ENCODE measurements around the gene RETREG1.
"Not testable (repeated sequence)": the region's sequence is repeated elsewhere in the genome, so short reads cannot be mapped to it uniquely, and the experiment has no call there.

The RETREG1 gene, protein sequence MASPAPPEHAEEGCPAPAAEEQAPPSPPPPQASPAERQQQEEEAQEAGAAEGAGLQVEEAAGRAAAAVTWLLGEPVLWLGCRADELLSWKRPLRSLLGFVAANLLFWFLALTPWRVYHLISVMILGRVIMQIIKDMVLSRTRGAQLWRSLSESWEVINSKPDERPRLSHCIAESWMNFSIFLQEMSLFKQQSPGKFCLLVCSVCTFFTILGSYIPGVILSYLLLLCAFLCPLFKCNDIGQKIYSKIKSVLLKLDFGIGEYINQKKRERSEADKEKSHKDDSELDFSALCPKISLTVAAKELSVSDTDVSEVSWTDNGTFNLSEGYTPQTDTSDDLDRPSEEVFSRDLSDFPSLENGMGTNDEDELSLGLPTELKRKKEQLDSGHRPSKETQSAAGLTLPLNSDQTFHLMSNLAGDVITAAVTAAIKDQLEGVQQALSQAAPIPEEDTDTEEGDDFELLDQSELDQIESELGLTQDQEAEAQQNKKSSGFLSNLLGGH

DNA sequence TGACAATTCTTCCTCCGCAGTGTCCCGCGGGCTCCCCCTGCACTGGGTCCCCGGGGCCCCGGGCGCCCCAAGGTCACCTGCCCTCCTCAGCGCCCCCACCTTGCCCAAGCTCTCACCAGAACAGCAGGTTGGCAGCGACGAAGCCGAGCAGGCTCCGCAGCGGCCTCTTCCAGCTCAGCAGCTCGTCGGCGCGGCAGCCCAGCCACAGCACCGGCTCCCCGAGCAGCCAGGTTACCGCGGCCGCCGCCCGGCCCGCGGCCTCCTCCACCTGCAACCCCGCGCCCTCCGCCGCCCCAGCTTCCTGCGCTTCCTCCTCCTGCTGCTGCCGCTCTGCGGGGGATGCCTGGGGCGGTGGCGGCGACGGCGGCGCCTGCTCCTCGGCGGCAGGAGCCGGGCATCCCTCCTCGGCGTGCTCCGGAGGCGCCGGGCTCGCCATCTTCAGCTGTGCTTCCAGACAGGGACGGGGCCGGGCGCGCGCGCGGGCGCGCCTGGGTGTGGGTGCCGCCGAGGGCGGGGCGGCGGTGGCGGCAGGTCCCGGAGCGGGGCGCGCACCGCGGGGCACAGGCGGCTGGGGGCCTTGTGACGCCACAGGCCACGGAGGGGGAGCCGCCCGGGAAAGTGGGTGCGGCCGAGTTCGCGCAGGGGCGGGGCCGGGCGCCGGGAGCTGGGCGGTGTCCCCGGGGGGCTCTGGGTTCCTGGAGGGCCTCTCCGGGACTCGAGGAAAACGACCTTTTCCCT lies at the start of gene RETREG1:
RETREG1 (minus strand) TSS at position 462 of the 738 bp plus-strand sequence; CDS start at position 436, 26 bp downstream.
- DNase-seq: peak; percentile 90

DNA sequence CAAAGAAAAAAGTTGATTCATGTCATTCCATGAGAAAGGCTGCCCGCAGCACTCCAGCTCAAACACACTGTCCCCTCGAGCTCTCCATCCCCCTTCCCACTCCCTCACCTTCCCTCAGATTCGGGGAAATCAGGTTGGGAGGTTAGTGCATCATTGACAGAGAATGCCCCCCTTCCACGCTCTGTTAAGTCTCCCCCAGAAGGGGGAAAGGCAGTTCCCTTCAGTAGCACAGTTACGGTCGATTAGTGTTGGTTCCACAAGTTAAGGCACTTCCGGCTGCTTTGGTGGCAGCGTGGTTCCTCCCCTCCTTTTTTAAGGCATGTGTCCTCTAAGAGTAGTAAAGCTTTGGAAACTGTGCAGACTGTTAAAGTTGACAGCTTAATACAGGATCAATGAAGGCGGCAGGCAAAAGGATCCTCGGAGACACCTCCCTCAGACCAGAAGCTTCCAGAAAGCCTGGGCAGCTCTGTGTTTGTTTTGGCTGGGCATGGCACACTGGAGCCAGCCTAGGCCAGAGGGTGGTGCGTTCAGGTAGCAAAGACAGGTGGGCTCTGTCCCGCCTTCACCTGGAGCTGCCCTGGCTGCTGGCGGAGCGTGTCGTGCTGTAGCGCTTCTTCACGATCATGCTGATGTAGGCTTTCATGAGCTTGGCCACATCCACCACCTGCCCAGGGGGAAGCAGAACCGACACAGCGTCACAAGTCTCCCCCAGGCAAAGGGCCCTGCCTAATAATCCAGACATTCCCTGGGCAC lies 49.5 kb upstream of the RETREG1 start:
- DNase-seq: no peak

DNA sequence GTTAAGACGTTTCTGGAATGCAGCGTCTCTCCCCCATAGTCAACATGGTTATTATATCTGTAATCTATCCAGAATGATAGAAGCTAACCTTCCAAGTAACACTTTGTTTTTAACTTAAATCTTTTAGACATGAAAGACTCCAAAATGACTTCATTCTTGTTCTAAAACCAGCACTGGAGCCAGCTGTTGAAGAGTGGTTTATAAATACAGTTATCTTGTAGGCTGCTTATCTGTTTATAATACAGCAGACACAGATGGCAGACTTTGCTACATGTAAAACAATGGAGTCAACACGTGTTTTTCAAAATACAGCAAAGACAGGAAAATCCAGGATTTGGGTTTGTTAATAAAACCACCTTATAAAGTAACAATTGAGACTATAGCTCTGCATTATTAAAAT lies 48.8 kb upstream of the RETREG1 start:
- no peak for DNase-seq

DNA sequence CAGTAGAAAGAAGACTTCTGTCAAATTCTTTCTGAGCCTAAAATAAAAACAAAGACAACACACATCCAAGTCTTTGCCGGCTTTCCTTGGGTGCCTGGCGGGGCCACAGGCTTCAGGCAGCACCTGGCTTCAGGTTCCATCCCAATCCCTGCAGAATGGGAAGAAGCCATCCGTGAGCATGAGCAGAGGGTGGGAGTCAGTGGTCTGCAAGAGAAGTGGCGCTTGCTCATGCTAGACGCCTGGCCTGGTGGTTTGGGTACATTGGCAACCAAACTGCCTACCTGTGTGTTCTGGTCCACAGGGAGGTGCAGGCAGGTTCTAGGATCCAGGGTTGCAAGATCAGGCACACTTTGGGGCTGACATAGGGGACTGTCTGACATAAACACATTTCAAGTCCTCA lies 47.6 kb upstream of the RETREG1 start:
- DNase-seq: no peak

DNA sequence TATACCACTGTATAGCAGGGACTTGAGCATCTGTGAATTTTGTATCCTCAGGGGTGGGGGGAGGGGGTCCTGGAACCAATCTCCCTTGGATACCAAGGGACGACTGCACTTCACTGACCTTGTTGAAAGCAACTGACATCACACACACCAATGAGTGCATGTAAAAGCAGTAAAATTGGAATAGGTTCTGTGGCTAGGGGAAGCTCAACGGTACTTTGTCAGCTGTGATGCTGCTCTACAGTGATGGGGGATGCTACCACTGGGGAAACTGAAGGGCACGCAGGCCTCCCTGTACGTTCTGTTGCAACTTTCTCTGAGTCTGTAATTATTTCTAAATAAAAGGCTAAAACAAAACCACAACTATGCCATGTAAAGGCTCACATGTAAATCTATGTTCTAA lies 47.0 kb upstream of the RETREG1 start:
- no peak for DNase-seq

DNA sequence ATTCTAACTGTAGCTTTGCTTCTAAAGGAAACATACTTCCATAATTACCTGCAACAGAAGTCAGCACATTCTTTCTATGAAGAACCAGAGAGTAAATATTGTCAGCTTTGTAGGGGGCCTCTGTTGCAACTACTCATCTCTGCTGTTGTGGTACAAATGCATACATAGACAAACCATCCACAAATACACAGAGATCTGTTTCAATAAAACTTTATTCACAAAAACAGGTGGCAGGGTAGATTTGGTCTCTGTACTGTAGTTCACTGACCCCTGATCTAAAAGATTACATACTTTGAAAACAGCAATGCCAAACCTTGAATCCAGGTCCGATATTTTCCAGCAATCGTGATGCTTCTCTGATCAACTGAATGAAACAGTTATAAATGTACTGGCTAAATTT lies 44.9 kb upstream of the RETREG1 start:
- no peak for DNase-seq

DNA sequence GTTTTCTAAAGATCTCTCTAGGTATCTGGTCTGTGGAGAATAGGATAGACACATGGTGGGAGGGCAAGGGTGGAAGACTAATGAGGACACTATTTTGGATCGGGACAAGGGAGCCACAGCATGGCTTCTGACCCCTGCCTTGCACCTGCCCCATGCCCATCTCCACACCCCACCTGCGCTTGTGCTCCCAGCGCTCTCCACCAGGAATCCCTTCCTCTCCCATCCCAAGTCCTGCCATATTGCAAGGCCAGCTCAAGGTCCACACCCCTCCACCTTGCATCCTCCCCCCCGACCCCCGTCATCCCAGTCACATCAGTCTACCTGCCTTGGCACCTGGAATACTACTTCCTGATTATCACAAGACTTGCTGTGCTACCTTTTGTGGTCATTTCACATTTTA lies 44.2 kb upstream of the RETREG1 start:
- no peak for DNase-seq

DNA sequence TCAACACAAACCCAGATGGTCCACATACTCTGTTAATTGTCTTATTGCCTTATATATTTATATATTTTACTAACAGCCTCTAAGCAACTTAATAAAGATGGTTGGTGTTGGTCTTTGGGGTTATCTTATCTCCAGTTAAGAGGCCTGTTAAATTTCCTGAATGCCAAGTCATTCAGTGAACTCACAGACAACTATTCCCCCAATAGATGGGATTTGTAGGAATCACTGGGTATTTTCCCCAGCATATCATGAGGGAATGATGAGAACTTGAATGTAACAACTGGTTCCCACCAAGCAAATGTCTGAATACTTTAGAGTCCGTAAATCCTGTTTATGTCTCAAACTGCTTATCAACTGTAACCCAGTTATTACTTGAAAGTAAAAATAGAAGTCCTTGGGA lies 42.7 kb upstream of the RETREG1 start:
- no peak for DNase-seq

DNA sequence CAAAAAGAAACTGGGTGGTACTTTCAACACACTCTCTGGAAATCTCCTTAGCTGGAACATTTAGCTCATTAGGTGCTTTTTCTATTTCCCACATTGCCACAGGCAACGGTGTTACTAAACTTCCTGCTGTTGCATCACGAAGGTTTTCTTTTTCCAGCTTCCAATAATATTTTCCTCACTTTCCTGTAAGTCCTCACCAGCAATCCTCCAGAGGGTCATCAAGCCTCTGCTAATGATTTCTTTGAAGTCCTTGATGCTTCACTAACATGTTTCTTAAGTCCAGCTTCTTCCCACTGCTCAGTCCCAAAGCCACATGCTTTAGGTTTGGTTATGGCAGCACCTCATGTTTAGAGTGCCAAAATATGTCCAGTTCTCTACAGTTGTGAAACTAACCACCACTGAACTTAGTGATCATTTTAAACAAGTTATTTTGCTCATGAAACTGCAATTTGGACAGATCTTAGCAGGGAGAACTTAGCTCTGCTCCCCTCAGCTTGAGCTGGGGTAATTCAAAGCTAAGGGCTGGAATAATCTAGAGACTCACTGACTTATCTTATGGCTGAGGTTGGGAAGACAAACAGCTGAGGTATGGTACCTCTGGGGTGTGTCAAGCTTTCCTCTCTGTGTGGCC lies 39.9 kb upstream of the RETREG1 start:
- no peak for DNase-seq

DNA sequence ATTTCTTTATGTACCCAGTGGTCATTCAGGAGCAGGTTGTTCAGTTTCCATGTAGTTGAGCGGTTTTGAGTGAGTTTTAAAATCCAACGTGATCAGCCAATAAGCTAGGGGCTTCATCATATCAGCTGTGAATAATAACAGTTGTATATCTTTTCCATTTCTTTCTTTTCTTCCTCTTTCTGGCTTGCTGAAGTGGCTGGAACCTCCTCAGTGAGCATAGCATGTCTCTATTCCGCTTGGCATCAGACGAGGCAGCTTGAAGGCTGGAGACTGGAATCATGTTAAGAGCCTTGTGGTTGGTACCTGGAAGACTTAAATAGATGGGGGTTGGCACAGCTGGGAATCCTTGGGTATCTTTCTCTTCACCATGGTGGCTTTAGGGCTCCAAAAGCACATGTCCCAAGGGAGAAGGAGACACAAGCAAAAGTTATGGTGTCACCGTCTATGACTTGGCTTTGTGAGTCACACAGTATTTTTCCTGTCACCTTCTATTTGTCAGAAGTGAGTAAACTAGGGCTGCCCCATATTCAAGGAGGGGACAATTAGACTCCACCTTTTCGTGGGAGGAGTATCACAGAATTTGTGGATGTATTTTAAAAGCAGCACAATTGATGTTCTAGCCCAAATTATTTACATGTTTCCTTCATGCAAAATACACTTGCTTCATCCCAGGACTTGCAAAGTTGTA lies 38.0 kb upstream of the RETREG1 start:
- no peak for DNase-seq

DNA sequence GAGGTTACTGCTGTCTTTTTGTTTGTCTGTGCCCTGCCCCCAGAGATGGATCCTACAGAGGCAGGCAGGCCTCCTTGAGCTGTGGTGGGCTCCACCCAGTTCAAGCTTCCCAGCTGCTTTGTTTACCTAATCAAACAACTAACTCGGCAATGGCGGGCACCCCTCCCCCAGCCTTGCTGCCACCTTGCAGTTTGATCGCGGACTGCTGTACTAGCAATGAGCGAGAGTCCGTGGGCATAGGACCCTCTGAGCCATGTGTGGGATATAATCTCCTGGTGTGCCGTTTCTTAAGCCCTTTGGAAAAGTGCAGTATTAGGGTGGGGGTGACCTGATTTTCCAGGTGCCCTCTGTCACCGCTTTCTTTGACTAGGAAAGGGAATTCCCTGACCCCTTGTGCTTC lies 31.9 kb upstream of the RETREG1 start:
- not testable (repeated sequence) for DNase-seq

DNA sequence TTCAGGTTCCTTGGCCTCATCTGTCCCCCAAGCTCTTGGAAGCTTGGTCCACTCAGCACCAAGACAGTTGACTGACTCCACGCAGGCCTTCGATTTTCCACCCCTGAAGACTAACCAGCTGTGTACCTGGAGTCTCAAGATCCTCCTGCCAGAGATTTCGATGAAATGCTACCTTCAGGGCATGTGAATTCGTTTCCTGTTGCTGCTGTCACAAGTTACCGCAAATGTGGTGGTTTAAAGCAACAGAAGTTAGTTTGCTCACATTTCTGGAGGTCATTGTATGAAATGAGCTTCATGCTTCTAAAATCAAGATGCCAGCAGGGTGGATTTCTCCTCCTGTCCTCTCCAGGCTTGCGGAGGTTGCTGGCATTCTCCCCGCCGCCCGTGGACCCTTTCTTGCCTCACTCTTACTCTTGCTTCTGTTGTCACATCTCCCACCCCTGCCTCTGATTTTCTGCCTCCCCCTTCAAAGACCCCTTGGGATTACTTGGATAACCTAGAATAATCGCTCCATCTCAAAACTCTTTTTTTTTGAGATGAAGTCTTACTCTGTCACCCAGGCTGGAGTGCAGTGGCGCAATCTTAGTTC lies 27.6 kb upstream of the RETREG1 start:
- no peak for DNase-seq

DNA sequence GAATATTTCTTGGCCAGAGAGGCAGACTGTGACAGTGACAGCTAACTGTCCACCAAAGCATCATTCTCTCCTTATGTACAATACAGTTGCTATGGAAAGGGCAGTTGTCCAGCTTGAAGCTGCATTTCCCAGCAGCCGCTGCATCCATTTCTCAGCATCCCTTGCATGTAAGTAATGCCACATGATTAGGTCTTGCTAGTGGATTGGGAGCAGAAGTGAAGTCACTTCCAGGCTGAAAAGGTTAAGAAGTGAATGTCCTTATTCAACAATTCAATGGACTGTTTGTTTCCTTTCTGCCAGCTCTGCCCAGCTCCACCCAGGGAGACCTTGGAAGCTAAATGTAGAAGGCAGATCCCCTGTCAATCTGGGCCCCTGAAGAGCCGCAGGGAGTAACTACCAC lies 26.1 kb upstream of the RETREG1 start:
- DNase-seq: no peak

DNA sequence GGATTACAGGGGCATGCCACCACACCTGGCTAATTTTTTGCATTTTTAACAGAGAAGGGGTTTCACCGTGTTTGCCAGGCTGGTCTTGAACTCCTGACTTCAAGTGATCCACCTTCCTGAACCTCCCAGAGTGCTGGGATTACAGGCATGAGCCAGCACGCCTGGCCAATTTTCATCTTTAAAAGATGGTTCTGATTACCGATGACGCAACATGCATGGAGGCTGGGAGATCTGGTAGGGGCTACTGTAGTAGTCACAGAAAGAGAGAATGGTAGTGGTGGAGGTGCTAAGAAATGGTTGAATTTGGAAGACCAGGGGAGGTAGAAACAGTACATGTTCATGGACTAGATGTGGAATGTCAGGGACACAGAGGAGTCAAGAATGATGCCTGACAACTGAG lies 22.4 kb upstream of the RETREG1 start:
- DNase-seq: no peak

DNA sequence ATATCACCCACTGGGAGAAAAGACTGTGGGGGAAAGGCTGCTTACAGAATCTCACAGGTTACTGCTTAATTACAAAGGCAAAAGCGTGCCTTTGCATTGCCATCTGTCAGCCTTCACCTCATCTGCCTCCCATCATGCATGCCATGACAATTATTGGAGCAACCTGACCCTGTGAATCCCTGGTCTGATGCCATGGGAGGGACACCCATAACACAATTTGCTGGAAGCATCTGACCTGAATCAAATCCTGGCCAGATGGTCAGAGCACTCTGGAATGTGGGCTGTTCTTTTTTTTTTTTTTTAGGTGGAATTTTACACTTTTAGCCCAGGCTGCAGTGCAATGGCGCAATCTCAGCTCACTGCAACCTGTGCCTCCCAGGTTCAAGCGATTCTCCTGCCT lies 11.6 kb upstream of the RETREG1 start:
- DNase-seq: no peak

DNA sequence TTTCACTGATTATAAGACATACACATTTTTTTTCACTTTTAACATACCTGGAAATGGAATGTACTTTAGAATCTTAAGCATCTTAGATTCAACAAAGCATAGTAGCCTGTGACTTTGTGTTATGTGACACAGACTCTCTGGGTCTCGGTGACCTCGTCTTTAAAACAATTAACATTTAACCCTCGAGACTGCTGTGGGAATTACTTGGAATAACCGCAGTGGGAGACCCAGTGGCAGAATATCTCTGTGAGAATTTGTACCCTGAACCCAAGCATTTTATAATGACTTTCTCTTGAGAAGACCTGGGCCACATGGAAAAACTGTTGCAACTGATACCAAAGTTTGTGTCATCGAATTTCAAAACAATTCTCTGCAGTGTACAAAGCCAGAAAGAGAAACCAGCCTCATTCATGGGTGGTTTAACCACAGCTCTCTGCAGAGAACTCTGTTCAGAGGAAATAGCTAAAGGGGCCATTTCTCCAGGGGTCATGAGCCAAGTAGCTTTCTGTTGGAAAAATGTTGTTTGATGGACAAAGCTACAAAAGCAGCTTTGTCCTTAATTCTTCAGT lies 10.0 kb upstream of the RETREG1 start:
- DNase-seq: peak; percentile 30

DNA sequence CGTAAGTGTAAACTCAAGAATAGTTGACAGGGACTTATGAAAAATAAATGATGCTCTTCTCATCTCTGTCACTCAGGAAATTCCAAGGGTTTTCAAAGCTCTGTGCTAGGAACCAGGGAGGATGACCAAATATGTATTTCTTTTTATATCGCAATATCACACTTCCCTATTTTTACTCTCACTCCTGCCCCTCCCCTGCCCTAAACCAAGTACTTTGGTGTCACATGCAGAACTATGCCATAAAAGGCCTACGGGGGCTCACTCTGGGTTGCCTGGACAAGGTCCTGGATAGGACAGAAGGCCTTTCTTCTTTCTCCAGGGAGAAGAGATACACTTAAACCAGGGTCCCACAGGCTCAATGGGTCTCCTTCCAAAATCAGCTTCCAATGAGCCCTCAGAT lies 8.3 kb upstream of the RETREG1 start:
- no peak for DNase-seq

DNA sequence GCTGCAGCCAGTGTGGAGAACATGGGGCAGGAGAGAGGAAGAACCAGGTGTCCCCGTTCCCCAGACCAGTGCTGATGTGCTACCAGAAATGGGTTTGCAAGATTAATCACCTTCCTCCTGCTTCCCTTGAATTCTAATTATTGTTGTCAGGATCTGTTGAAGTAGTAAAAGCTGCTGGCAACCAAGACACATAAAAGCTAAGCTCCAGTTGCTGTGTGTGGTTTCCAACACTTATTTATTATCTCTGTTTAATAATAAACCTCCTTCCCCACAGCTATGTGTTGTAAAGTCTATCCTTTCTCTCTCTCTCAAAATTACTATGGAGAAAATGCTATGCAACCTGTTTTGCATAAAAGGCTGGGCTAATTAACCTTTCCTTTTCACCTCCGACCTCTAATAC lies 2.3 kb upstream of the RETREG1 start:
- DNase-seq: no peak

DNA sequence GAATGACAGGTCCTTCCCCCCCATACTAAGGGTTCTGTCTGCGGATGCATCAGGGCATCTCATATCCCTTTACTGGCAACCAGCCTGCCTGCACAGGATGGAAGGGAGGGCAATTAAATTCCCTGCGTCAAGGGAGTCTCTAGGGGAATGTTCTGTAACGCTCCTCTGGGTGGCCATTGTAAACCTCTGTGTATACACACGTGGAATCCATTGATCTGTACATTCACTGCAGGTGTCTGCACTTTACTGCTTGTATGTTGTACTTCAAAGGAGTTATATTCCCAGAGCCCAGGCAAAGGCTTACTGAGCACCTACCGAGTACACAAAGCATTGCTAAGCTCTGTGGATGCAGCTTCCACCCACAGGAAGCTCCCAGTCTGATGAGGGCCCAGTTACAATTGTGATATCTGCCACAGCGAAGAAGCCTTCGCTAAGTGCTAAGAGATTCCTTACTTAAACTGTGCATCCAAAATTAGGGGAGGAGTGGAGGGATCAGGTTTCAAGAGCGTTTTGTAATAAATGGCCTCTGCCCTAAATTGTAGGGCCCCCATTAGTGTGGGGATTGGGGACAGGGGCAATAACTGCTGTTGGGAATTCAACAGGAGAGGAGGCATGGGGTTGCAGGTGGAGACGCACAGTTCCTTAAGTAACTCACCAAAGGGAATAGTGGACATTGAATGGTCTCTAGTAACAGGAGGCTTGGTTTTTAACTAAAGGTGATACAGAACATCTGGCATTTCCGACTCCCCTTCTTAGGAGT lies 1.5 kb upstream of the RETREG1 start:
- DNase-seq: peak; percentile 25

DNA sequence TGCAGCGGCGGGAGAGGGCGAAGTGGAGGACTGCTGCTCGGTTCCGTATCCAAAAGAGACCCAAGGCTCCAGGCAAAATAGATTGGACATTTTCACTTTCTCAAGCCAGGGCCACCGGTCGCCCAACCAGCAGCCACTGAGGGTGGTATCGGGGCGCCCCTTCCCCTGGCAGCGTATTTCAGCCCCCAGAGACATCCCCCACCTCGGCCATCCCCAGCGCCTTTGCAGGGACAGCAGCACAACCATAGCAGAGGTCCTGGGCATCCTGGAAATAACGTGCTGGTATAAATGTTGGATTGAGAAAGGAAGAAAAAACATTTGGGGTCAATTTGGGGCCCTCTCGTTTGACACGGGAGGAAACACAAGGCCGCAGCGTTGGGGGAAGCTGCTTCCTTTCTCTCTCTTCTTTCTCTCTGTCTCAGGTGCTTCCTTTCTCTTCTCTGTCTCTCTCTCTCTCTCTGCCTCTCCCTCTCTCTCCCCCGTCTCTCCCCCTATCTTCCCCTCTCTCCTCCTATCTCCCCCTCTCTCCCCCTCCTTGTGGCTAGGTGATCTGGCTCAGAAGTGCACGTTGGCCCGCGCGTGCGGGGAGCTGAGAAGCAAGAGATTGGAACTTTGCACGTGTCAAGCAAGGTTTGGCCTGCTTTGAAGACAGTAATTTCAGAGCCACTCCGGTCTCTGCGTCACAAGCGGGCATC lies 624 bp upstream of the RETREG1 start:
- peak; percentile 73 for DNase-seq
